Measurements from ENCODE around the gene PPFIA2.

GRCh38 chr12:81465191-81465590 lies 294.0 kb downstream of the PPFIA2 start:
- TF ChIP-seq FOXP2 (optimal IDR thresholded peaks at IDR 0.05; ENCODE audit: control extremely low read depth, extremely low read length, insufficient read depth) = no peak
- TF ChIP-seq EZH2 (IDR thresholded peaks at IDR 0.05) = no peak
